B cell (primary cell): Measurements from ENCODE around the gene APPBP2. TPM values are rescaled to one million over a fixed set of nuclear protein-coding genes. Genes with fewer than 3 reads are reported as not detected.

Experiments used
- ATAC-seq: fragments of 200-7000 bp; cut with Tn5 transposase; one replicate; pipeline ENCODE4 v1.10.0; 2021; ENCODE audit warnings: low read depth, mild to moderate bottlenecking, moderate number of reproducible peaks, moderate library complexity
- CTCF ChIA-PET: fragments of 350-600 bp; sonication (Branson Sonifier 250); formaldehyde crosslinking; loops from one replicate; lab custom pipeline; 2021; ENCODE audit warnings: antibody characterized with exemption, inconsistent platforms; lab: Charles Lee
- POLR2A ChIA-PET: fragments of 350-600 bp; sonication (Branson Sonifier 250); formaldehyde crosslinking; loops from one replicate; lab custom pipeline; 2021; ENCODE audit warnings: antibody characterized with exemption; lab: Charles Lee
- DNase-seq: peaks from one replicate; pipeline ENCODE4 v3.0.0; 2013
- H2AFZ ChIP-seq: 2 replicates; pipeline ENCODE4 v1.6.1; 2012; ENCODE audit warnings: mild to moderate bottlenecking, low read depth, low read length; ENCODE audit not compliant: insufficient read depth, poor library complexity, severe bottlenecking
- H3K27ac ChIP-seq, 2 donors: 1 replicate in 1 of 2; 2 replicates in 1 of 2; pipeline ENCODE4 v1.5.1; 2012 to 2013; ENCODE audit warnings: low read length in 2 of 2, mild to moderate bottlenecking in 2 of 2, moderate library complexity in 1 of 2
- H3K27me3 ChIP-seq, 4 experiments: fragments of 200-600 bp in 1 of 4; sonication (generic) in 1 of 4; replicated peaks in 1 of 4; 1 replicate in 2 of 4; 2 replicates in 2 of 4; pipeline versions ENCODE4 v1.6.1 to v1.7.0; 2013 to 2016; ENCODE audit warnings: low read length in 3 of 4, mild to moderate bottlenecking in 2 of 4, mixed read lengths in 1 of 4, moderate library complexity in 1 of 4; ENCODE audit not compliant: insufficient read depth in 4 of 4, control insufficient read depth in 3 of 4; ENCODE audit errors: control extremely low read depth in 1 of 4
- H3K36me3 ChIP-seq, 2 experiments: replicated peaks in 1 of 2; 1 replicate in 1 of 2; 2 replicates in 1 of 2; pipeline versions ENCODE4 v1.6.1 to v1.7.1; 2013; ENCODE audit warnings: low read length in 1 of 2; ENCODE audit not compliant: insufficient read depth in 2 of 2, control insufficient read depth in 1 of 2; ENCODE audit errors: control extremely low read depth in 1 of 2, extremely low read depth in 1 of 2
- H3K4me1 ChIP-seq, 2 donors: fragments of 200-600 bp in 1 of 2; sonication (generic) in 1 of 2; 1 replicate in 1 of 2; 2 replicates in 1 of 2; pipeline versions ENCODE4 v1.5.1 to v1.6.1; 2013 to 2017; ENCODE audit warnings: low read length in 2 of 2; ENCODE audit not compliant: control insufficient read depth in 2 of 2, insufficient read depth in 2 of 2
- H3K4me2 ChIP-seq: replicated peaks from 2 replicates; pipeline ENCODE3; 2012; ENCODE audit warnings: mild to moderate bottlenecking, low read depth, low read length; ENCODE audit not compliant: poor library complexity, severe bottlenecking
- H3K4me3 ChIP-seq, 5 experiments: fragments of 200-600 bp in 1 of 5; sonication (generic) in 1 of 5; 1 replicate in 3 of 5; 2 replicates in 2 of 5; pipeline versions ENCODE4 v1.5.1 to v1.7.0; 2011 to 2016; ENCODE audit warnings: low read length in 4 of 5, mild to moderate bottlenecking in 4 of 5, low read depth in 2 of 5, control low read depth in 1 of 5, moderate library complexity in 1 of 5; ENCODE audit not compliant: insufficient read depth in 1 of 5; ENCODE audit errors: control extremely low read depth in 1 of 5, extremely low read depth in 1 of 5
- H3K79me2 ChIP-seq: fragments of 200-600 bp; sonication (generic); one replicate; pipeline ENCODE4 v1.6.0; 2016; ENCODE audit warnings: low read length; ENCODE audit not compliant: control insufficient read depth, insufficient read depth
- H3K9ac ChIP-seq: fragments of 200-600 bp; sonication (generic); 2 replicates; pipeline ENCODE4 v1.6.1; 2017; ENCODE audit warnings: mild to moderate bottlenecking, low read length, moderate library complexity
- H3K9me3 ChIP-seq, 3 donors: one replicate each; pipeline versions ENCODE4 v1.6.1 to v1.7.1; 2013; ENCODE audit warnings: low read length in 2 of 3; ENCODE audit not compliant: control insufficient read depth in 2 of 3, insufficient read depth in 1 of 3; ENCODE audit errors: control extremely low read depth in 1 of 3
- H4K20me1 ChIP-seq: 2 replicates; pipeline ENCODE4 v1.6.0; 2012; ENCODE audit warnings: mild to moderate bottlenecking, low read length; ENCODE audit not compliant: insufficient read depth, control insufficient read depth, poor library complexity, severe bottlenecking
- H3K27ac Mint-ChIP-seq: one replicate; pipeline ENCODE4 v1.8.0; 2021; ENCODE audit warnings: mixed read lengths
- H3K27me3 Mint-ChIP-seq: one replicate; pipeline ENCODE4 v1.8.0; 2021; ENCODE audit warnings: mixed read lengths
- H3K4me1 Mint-ChIP-seq: one replicate; pipeline ENCODE4 v1.8.0; 2021; ENCODE audit warnings: mixed read lengths
- H3K4me3 Mint-ChIP-seq: one replicate; pipeline ENCODE4 v1.8.0; 2021; ENCODE audit warnings: mixed read lengths
- H3K9me3 Mint-ChIP-seq: one replicate; pipeline ENCODE4 v1.8.0; 2022; ENCODE audit warnings: mixed read lengths; ENCODE audit not compliant: insufficient read depth
- EZH2 ChIP-seq: IDR thresholded peaks from 2 replicates; pipeline ENCODE4 v1.6.1; 2012; ENCODE audit warnings: borderline replicate concordance, low read depth, mild to moderate bottlenecking, moderate library complexity, low read length; ENCODE audit not compliant: insufficient read depth, poor library complexity, severe bottlenecking
- WGBS: methylation state at CpG from one replicate; pipeline ENCODE4 v1.1.5; 2013; ENCODE audit warnings: missing lambda C conversion rate; ENCODE audit not compliant: insufficient coverage; 5-methylcytosine and 5-hydroxymethylcytosine counted together
- intact Hi-C: fragments of 100-400 bp; cut with micrococcal nuclease; formaldehyde crosslinking; loops from one replicate; pipeline ENCODE4 v1.10.0; 2022
- polyA plus RNA-seq: library from polyadenylated mRNA; depleted of rRNA; stranded (reverse); fragments of >200 nt; gene quantifications from 2 replicates; pipeline ENCODE4 v1.2.3, GENCODE V29; 2012
- total RNA-seq, 2 donors: library from RNA; stranded (reverse); fragments of 120-200 nt in 1 of 2; gene quantifications; 1 replicate in 1 of 2; 2 replicates in 1 of 2; pipeline versions ENCODE4 v1.2.3 to v1.2.4, GENCODE V29; 2013 to 2022
- TF ChIP-seq, protein P1 (sequence below): fragments of 200-600 bp; IDR thresholded peaks from one replicate; pipeline ENCODE4 v1.8.0; 2022; ENCODE audit warnings: antibody characterized with exemption, mild to moderate bottlenecking

APPBP2 gene
- total and polyA plus RNA-seq, 2 donors (not counting 1 experiment from before 2014, with no cell fraction given): 6.3 to 38.8 TPM

DNA sequence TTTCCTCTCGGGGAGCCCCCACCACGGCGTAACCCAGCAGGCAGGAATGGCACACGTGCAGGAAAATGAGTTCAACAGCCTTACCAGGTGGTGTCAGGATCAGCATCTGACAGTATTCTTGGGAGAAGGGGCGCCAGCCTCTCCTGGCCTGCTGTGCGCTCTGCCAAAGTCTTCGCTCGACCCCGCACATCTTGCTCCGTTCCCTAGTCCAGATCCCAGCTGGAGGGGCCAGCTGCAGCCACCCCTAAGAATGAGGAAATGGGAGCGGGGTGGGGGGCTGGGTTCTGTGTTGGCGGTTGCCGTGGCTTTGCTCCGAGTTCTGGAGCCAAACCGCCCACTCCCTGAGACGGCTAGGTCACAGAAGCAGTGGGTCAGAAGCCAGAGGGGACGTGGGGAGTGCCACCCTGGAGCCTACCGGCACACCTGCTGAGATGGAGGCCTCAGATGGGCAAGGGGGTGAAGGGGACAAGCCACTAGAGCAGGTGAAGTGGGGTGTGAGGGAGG is 103.8 kb downstream of the APPBP2 start, which contains the start of gene CHCT1:
Gene CHCT1, plus strand, starts transcription at position 328 of the 504 bp plus-strand sequence. Its CDS starts 104 bp downstream, at position 432.
- no peaks in the 10 kb centered on the region for H3K27me3 ChIP-seq
- ATAC-seq: no peak
- ChIA-PET POLR2A (interaction anchor here (0.6 to 1.3 kb wide), 2 partner anchors 12 to 32 kb away, joined by 3 to 5 read pairs; no protein-coding TSS in a partner anchor), CTCF (interaction anchor here (0.9 to 1.5 kb wide), 3 partner anchors 15 to 287 kb away, joined by 3 to 6 read pairs (median 4); partner anchors contain the start of gene USP32)
- H3K9me3 ChIP-seq: no peaks in the 10 kb centered on the region
- WGBS: 86% methylated on average over 18 of the region's 18 CpGs
- H3K27ac ChIP-seq: peak within 1 kb of the TSS; percentile 61 to 76
- peak within 1 kb of the TSS; percentile 87 for H3K4me3 Mint-ChIP-seq
- H3K36me3 ChIP-seq: no peaks in the 10 kb centered on the region
- H3K27ac Mint-ChIP-seq: peak within 1 kb of the TSS; percentile 87
- peak; percentile 27 for DNase-seq
- H2AFZ ChIP-seq: peak within 1 kb of the TSS; percentile 93
- TF ChIP-seq, protein P1, sequence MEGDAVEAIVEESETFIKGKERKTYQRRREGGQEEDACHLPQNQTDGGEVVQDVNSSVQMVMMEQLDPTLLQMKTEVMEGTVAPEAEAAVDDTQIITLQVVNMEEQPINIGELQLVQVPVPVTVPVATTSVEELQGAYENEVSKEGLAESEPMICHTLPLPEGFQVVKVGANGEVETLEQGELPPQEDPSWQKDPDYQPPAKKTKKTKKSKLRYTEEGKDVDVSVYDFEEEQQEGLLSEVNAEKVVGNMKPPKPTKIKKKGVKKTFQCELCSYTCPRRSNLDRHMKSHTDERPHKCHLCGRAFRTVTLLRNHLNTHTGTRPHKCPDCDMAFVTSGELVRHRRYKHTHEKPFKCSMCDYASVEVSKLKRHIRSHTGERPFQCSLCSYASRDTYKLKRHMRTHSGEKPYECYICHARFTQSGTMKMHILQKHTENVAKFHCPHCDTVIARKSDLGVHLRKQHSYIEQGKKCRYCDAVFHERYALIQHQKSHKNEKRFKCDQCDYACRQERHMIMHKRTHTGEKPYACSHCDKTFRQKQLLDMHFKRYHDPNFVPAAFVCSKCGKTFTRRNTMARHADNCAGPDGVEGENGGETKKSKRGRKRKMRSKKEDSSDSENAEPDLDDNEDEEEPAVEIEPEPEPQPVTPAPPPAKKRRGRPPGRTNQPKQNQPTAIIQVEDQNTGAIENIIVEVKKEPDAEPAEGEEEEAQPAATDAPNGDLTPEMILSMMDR: no peak
- no peak for TF ChIP-seq EZH2
- peak within 1 kb of the TSS; percentile 72 for H3K9ac ChIP-seq
- H3K9me3 Mint-ChIP-seq: no peaks in the 10 kb centered on the region
- H3K4me1 Mint-ChIP-seq: peaks cover 12% of the 10 kb centered on the region
- no peaks in the 10 kb centered on the region for H3K79me2 ChIP-seq
- H3K4me3 ChIP-seq: peak within 1 kb of the TSS; percentile 44 to 71 (median 56)
- H4K20me1 ChIP-seq: no peaks in the 10 kb centered on the region
- H3K27me3 Mint-ChIP-seq: no peaks in the 10 kb centered on the region
- peaks cover 8 to 15% of the 10 kb centered on the region in 2 donors for H3K4me1 ChIP-seq
- H3K4me2 ChIP-seq: peak within 1 kb of the TSS; percentile 88
- intact Hi-C loops: loop anchor here (5.0 kb wide), 1 partner anchor 190 kb away; no protein-coding TSS in a partner anchor
